Thyroid gland (tissue), 4 donors: ENCODE measurements around the gene UPK3A.

Experiments used
- POLR2A ChIP-seq, 2 donors: fragments of 450-650 bp; IDR thresholded peaks; one replicate each; pipeline ENCODE4 v1.6.1; 2017; ENCODE audit warnings: antibody characterized with exemption in 2 of 2, mild to moderate bottlenecking in 2 of 2, moderate library complexity in 1 of 2
- TF ChIP-seq, protein P1 (sequence below), 6 experiments: fragments of 200-600 bp in 3 of 6; fragments of 450-650 bp in 3 of 6; sonication (generic) in 3 of 6; IDR thresholded peaks; one replicate each; pipeline ENCODE4 v1.5.1; 2016 to 2019; ENCODE audit warnings: antibody characterized with exemption in 6 of 6, mild to moderate bottlenecking in 2 of 6, inconsistent platforms in 1 of 6, moderate library complexity in 1 of 6

GRCh38 chr22:45312415-45312814, 27.7 kb downstream of the UPK3A start:
- TF ChIP-seq, protein P1, sequence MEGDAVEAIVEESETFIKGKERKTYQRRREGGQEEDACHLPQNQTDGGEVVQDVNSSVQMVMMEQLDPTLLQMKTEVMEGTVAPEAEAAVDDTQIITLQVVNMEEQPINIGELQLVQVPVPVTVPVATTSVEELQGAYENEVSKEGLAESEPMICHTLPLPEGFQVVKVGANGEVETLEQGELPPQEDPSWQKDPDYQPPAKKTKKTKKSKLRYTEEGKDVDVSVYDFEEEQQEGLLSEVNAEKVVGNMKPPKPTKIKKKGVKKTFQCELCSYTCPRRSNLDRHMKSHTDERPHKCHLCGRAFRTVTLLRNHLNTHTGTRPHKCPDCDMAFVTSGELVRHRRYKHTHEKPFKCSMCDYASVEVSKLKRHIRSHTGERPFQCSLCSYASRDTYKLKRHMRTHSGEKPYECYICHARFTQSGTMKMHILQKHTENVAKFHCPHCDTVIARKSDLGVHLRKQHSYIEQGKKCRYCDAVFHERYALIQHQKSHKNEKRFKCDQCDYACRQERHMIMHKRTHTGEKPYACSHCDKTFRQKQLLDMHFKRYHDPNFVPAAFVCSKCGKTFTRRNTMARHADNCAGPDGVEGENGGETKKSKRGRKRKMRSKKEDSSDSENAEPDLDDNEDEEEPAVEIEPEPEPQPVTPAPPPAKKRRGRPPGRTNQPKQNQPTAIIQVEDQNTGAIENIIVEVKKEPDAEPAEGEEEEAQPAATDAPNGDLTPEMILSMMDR (IDR thresholded peaks at IDR 0.05) = no peak
- TF ChIP-seq POLR2A (IDR thresholded peaks at IDR 0.05) = no peak
